ENCODE measurements around the gene NOC2L. TPM values are rescaled to one million over a fixed set of nuclear protein-coding genes. Genes with fewer than 3 reads are reported as not detected.

NOC2L gene
- total RNA-seq, 1 donor from 2014 or later, result 32.5 TPM

- ATAC-seq (peak; percentile 57), DNase-seq (ENCODE audit: low spot score) (no peak)
Observed at GRCh38 chr1:975896-976683, 17.0 kb upstream of the NOC2L start.

GRCh38 chr1:975365-975764, 16.3 kb upstream of the NOC2L start:
- no peak for ATAC-seq
- no peak for DNase-seq (ENCODE audit: low spot score)

GRCh38 chr1:974687-975328, 15.8 kb upstream of the NOC2L start:
- no peak for ATAC-seq
- no peak for DNase-seq (ENCODE audit: low spot score)

DNA sequence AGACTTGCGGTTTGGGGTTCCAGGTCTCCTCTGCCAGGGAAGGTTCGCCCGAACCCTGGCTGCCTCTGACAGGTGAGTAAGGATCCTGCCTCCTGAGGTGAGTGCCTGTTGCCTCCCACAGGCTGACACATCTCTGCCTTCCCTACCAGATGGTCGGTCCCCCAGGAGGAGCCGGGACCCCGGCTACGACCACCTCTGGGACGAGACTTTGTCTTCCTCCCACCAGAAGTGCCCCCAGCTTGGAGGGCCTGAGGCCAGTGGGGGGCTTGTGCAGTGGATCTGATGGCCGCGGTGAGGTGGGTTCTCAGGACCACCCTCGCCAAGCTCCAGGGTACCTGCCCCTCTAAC, 15.2 kb upstream of the NOC2L start:
- DNase-seq (ENCODE audit: low spot score) (no peak), ATAC-seq (no peak)

DNA sequence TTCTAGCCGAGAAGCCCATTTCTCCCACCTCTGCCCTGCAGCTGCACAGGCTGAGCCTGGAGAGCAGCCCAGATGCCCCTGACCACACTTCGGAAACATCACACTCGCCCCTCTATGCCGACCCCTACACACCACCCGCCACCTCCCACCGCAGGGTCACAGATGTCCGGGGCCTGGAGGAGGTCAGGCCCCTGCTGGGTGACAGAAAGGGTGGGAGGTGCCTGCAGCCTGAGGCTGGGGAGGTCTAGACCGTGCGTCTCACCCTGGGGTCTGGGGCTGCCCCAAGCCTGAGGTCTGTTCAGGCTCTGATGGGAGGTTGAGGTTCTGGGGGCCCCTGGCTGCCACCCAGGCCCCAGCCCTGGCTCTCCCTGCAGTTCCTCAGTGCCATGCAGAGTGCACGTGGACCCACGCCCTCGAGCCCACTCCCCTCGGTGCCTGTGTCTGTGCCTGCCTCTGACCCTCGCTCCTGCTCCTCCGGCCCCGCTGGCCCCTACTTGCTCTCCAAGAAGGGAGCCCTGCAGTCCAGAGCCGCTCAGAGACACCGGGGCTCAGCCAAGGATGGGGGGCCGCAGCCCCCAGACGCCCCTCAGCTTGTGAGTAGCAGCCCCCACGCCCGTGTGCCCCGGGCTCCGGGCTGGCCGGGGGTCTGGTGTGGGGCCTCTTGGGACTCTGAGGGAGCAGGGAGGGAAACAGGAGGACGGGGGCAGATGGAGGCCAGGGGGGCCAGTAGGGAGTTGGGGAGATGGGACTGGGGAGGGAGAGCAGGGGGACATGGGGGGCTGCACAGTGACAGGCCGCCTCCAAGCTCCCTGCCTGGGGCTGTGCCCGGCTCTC, 14.6 kb upstream of the NOC2L start:
- ATAC-seq, result no peak
- DNase-seq (ENCODE audit: low spot score), result no peak

- DNase-seq (ENCODE audit: low spot score) (no peak), ATAC-seq (no peak)
Observed at GRCh38 chr1:972726-973458, 13.8 kb upstream of the NOC2L start.

DNA sequence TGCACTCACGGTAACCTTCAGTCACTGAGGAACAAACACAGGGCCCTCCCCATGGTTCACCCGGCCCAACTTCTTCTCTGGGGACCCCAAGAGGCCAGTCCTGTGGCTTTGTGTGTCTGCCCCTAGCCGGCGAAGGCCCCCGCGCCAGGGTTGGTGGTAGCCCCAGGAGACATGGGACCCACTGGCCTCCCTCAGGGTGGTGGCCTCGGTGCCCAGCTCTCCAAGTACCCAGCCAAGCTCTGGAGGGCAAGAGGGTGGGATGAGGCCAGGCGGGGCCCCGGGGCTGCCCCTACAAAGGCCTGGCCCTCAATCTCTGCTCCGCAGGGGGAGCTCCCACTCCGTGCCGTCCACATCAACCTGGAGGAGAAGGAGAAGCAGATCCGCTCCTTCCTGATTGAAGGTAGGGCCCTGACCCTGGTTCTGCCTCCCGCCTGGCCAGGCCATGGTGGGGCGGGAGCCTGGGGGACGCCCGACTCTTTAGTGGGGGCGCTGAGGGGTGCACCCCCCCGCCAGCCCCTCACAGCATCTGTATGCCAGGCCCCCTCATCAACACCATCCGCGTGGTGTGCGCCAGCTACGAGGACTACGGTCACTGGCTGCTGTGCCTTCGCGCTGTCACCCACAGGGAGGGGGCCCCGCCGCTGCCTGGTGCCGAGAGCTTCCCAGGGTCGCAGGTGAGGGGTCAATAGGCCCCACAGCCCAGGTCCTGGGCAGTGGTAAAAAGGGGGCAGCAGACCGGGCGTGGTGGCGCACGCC, 12.9 kb upstream of the NOC2L start:
- DNase-seq (ENCODE audit: low spot score) (no peak), ATAC-seq (no peak)

DNA sequence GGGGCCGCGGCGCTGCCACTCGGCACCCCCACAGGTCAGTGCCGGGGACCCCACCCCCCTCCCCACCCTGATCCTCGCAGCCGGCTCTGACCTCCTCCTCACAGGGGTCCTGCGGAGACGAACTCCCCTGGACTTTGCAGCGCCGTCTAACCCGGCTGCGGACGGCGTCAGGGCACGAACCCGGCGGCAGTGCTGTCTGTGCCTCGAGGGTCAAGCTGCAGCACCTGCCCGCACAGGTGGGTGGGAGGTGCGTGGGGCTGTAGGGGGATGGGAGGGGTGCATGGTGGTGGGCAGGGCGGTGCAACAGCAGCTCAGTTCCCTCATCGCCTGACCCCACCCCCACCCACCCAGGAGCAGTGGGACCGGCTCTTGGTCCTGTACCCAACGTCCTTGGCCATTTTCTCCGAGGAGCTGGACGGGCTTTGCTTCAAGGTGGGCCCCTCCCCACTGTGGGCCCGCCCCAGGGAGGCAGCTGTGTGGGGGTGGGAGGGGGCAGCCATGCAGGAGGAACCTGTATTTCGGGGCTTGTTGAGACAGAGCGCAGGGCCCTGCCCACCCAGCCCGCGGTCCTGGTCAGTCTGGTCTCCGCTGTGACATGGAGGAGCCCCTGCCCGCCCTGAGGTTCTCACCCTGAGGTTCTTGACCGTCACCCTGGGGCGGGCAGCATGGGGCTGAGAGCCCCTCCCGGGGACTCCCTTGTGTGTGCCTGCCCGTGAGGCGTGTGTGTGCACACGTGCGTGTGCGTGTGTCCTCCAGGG, 12.1 kb upstream of the NOC2L start:
- ATAC-seq, result no peak
- no peak for DNase-seq (ENCODE audit: low spot score)

DNA sequence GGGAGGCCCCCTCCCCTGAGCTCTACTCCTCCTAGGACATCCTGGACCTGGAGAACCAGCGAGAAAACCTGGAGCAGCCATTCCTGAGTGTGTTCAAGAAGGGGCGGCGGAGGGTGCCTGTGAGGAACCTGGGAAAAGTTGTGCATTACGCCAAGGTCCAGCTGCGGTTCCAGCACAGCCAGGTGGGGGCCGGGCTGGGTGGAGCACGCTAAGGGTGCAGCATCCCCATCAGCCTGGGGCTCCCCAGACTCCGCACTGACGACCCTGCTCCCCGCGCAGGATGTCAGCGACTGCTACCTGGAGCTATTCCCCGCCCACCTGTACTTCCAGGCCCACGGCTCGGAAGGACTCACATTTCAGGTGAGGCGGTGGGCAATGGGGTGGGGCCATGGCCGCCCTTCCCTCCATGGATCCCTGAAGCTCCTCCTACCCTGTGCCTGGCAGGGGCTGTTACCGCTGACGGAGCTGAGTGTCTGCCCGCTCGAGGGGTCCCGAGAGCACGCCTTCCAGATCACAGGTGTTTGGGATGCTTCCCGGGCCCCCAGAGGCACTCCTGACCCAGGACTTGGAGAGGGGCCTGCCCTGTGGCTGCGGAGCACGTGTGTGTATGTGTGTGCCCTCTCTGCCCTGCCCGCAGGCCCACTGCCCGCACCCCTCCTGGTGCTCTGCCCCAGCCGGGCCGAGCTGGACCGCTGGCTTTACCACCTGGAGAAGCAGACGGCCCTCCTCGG, 11.4 kb upstream of the NOC2L start:
- no peak for DNase-seq (ENCODE audit: low spot score)

DNA sequence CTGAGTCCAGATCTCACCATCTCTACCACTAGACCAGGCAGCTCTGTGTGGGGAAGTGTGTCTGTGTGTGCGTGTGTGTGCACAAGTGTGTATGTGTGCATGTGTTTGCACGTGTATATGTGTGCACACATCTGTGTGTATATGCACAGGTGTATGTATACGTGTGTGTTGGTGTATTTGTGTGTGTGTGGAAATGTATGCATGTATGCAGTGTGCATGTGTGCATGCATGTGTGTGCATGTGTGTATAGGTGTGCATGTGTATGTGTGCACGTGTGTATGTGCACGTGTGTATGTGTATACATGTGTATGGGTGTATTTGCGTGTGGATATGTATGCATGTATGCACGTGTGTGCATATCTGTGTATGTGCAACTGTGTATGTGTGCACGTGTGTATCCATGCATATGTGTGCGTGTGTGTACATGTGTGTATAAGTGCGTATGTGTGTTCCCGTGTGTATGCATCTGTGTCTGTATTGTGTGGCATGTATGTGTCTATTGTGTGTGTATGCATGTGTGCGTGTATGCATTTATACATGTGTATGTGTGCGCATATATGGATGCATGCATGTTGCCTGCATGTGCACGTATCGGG, 10.3 kb upstream of the NOC2L start:
- ATAC-seq, result no peak
- DNase-seq (ENCODE audit: low spot score), result no peak

More for the DNA sequence above, 11.4 kb upstream of the NOC2L start:
- ATAC-seq, result no peak

- DNase-seq (ENCODE audit: low spot score), result no peak
Observed at GRCh38 chr1:967466-968343, 8.6 kb upstream of the NOC2L start.

GRCh38 chr1:966704-967300, 7.7 kb upstream of the NOC2L start:
- DNase-seq (ENCODE audit: low spot score), result peak; percentile 68
- peak; percentile 85 for ATAC-seq

More at GRCh38 chr1:967466-968343, 8.6 kb upstream of the NOC2L start:
- no peak for ATAC-seq

DNA sequence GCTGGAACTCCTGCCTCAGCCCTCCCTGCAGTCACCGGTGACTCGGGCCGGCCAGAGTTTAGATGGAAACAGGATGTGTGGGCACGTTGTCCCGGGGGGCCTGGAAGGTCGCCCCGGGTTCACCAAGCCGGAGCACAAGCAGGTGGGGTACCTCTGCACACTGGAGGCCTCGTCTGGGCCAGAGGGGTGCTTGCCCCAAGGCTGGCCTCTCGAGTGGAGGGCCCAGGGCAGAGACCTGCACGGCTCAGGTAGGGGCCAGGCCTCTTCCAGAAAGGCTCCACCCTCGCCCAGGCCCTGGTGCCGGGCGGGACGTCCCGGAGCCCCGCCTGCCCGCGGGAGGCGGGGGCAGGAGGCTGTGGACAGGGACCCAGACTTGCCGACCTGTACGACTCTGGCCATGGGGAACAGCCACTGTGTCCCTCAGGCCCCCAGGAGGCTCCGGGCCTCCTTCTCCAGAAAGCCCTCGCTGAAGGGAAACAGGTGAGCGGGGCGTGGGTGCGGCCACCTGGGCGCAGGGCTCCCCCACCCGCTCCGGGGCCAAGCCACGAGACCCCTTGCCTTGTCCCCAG, 7.2 kb upstream of the NOC2L start, which contains the start of gene PLEKHN1:
TSS of gene PLEKHN1 (plus strand) at position 348 of the 569 bp plus-strand sequence. CDS start at position 398, 50 bp downstream.
- DNase-seq (ENCODE audit: low spot score) (no peak), ATAC-seq (peak; percentile 77)

DNA sequence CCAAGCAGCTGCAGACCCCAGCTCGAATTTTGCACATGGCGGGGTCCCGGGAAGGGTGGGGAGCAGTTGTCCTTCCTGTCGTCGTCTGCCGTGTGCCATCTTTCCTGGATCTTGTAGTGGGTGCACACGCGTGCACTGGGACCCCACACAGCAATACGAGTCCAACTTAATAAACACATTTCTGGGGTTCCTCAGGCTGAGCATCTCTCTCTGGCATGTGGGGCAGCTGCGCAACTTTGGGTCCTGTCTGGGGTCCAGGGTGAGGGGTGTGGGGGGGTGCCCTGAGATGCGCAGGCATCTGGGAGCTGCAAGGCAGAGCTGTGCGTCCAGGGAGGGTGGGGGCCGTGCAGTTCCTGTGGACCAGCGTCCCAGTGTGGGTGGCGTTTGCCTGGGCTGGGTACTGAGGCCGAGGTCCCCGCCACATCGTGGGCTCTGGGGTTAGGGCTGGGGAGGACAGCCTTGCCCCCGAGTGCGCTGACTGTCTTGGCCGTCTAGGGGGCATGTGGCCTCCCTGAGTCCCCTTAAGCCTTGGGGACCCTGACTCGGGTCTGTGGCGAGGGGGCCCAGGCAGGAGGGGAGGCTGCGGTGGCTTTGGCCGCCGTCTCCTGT, 6.6 kb upstream of the NOC2L start:
- ATAC-seq (no peak), DNase-seq (ENCODE audit: low spot score) (no peak)

DNA sequence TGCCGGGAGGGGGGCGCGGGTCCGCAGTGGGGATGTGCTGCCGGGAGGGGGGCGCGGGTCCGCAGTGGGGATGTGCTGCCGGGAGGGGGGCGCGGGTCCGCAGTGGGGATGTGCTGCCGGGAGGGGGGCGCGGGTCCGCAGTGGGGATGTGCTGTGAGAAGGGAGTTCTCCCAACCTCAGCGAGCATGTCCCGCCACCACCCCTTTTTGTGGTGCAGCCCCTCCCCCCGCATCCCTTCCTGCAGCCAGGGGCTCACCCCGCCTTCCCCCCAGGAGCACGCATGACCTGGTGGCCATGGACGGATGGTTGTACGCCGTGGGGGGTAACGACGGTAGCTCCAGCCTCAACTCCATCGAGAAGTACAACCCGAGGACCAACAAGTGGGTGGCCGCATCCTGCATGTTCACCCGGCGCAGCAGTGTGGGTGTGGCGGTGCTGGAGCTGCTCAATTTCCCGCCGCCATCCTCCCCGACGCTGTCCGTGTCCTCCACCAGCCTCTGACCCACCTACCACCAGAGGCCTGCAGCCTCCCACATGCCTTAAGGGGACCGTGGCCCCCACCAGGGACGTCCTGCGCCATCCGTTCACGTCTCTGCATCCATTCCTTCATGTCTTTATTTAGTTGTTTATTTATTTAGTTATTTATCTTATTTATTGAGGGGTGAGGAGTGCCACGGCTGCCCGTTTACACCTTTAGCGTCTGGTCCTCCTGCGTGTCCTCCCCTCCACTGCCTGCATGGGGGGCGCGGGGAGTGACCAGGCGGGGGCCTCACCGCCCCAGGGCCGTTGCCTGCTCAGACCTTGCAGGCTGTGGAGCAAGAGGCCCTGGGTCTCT, 5.9 kb upstream of the NOC2L start:
- DNase-seq (ENCODE audit: low spot score) (no peak), ATAC-seq (no peak)
